Retinal pigment epithelial cell (primary cell): ENCODE measurements around the gene SACM1L.

Experiments
- DNase-seq: peaks from one replicate; pipeline ENCODE4 v3.0.0-alpha.2; 2010; ENCODE audit warnings: low read depth
- H3K4me3 ChIP-seq: 2 replicates; pipeline ENCODE4 v1.5.1; 2011; ENCODE audit warnings: mild to moderate bottlenecking, low read length, control low read depth, moderate library complexity
- TF ChIP-seq, protein P1 (sequence below): conservative IDR thresholded peaks from 2 replicates; pipeline ENCODE4 v1.5.1; 2011; ENCODE audit warnings: low read depth, low read length, control low read depth, inconsistent platforms

The SACM1L gene

DNA sequence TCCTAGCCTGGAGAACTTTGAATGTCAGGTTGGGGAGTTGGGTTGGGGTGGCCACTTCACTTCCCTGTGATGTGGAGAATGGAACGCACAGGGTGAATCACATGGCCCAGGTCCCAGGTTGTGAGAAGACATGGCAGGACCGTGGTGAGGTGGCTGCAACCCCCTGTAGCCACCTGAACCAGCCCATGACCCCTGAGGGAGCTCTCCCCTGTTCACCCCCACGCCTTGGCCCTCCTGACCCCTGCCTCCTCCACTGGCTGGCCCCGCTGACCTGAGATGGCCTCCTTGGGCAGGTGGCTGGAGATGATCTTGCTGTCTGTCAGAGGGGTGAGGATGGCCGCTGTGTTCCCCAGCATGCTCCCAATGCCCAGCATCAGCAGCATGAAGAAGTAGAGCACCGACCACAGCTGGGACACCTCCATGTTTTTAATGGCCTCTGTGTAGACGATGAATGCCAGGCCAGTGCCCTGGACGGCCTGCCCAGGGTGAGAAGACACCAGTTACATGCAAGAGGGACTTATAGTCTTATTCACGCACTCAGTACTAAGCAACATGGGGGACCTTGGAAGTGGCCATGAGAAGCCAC lies 76.2 kb downstream of the SACM1L start:
- TF ChIP-seq, protein P1, sequence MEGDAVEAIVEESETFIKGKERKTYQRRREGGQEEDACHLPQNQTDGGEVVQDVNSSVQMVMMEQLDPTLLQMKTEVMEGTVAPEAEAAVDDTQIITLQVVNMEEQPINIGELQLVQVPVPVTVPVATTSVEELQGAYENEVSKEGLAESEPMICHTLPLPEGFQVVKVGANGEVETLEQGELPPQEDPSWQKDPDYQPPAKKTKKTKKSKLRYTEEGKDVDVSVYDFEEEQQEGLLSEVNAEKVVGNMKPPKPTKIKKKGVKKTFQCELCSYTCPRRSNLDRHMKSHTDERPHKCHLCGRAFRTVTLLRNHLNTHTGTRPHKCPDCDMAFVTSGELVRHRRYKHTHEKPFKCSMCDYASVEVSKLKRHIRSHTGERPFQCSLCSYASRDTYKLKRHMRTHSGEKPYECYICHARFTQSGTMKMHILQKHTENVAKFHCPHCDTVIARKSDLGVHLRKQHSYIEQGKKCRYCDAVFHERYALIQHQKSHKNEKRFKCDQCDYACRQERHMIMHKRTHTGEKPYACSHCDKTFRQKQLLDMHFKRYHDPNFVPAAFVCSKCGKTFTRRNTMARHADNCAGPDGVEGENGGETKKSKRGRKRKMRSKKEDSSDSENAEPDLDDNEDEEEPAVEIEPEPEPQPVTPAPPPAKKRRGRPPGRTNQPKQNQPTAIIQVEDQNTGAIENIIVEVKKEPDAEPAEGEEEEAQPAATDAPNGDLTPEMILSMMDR: no peak
- DNase-seq: no peak
- H3K4me3 ChIP-seq: no peak overlapping the region

DNA sequence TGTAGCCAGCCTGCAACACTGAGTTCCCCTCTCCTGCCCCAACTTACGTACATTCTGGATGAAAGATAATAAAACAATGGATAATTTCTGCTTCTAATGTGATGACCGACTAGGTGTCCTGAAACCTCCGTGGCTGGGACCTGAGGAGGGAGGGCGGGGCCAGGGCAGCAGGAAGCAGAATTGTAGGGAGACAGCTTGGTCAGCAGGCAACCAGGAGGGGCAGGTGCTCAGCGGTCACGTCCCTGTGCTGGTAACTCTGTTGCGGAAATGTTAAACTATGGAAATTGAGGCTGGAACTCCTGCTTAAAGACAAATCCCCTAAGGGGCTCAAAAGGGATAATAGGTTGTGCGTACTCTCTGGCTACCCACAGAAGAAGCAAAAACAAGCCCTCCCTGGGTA lies 76.8 kb downstream of the SACM1L start:
- no peak for DNase-seq
- TF ChIP-seq, protein P1: no peak
- H3K4me3 ChIP-seq: no peak overlapping the region

DNA sequence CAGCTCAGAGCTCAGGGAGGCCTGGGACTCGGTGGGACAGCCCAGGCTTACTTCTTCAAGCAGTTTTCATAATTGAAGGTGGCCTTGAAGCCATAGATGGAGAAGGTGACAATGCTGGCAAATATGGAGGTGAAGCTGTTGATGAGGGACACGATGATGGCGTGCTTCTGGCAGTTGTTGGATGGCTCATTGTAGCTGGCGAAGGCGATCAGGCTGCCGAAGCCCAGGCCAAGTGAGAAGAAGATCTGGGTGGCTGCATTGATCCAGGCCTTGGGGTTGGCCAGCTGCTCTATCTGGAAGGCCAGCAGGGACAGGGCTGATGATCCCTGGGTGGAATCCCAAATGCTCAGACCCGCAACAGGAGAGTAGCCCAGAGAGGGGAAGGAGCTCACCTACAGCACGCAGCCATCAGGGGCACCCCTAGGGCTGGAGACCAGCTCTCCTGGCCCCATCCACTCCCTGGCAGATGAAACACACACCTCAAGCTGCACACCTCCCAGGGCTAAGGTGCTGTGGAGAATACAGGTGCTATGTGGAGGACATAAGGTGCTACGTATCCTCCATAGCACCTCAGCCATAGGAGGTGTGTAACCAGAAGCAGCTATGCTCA lies 82.1 kb downstream of the SACM1L start:
- H3K4me3 ChIP-seq: no peak overlapping the region
- DNase-seq: no peak
- TF ChIP-seq, protein P1: no peak

DNA sequence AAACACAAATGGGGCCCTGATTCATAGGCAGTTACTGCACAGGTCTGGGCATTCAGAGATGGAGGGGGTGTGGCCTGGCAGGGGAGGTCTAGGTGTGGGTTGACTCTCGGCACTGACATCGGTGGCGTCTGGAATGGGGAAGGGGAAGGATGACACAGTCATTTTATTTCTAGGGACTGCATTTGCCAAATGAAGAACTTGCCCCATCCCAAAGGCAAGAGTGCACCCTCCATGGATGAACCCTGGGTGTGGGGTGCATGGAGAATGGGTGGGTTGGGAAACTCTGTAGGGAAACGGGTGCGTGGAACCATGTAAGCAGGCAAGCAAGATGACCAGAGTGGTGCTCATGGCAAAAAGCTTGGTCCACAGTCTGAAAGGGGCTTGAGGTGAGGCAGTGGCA lies 82.6 kb downstream of the SACM1L start:
- no peak for DNase-seq
- TF ChIP-seq, protein P1: no peak
- no peak overlapping the region for H3K4me3 ChIP-seq

DNA sequence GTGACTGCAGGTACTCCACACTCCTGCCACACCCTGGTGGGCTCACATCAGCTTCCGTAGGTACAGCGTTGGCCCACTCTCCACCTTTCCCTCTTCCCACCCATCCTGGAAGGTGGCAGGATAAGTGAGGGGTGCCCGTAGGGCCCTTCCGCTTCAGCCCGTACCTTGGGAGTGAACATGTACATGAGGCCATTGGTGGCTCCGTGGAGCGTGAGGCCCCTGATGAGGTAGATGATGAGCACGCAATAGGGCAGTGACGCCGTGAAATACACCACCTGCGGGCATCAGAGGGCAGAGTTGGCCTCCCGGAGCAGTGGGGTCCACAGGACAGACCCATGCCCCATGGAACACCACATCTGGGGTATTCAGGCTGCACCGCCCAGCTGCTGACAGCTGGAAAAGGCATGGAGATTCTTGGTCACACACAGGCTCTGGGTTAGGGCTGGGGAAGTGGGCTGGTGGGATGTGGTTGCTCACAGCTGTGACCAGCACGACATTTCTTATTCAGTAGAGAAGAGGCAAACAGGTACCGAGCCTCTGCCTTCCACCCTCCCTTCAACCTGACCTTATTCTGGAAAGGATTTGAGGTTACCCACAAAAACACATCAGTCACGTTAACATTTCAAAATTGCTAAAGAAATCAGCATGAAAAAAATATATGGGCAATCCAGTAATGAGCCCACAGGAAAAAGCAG lies 83.3 kb downstream of the SACM1L start:
- no peak for DNase-seq
- TF ChIP-seq, protein P1: no peak
- H3K4me3 ChIP-seq: no peak overlapping the region

DNA sequence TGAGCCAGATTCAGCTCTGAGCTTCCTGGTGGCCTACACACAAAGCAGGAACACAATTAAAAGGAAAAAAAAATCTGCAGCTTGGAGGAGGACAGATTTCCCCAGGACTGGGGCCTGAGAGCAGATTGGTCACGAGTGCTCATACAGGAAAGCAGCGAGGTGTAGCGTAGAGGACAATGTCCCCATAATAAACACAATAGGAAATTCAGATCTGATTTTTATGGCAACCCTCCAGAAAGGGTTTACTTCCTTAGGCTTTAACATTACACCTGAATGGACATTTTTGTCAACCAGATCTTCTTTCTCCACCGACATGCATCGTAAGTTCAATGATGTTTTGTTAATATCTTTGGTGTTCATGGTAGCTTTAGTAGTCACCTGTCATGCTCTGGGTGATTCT lies 83.9 kb downstream of the SACM1L start:
- DNase-seq: no peak
- no peak overlapping the region for H3K4me3 ChIP-seq
- TF ChIP-seq, protein P1: no peak
